Stimulated activated CD8-positive, alpha-beta memory T cell treated with anti-CD3 and anti-CD28 coated beads, Interleukin-12 subunit alpha, Interleukin-12 subunit beta, amount 100 ng/mL, for 4 hours (primary cell): ENCODE results near the gene PTPRCAP.

Experiments
- DNase-seq: peaks from one replicate; pipeline ENCODE4 v3.0.0-alpha.2; 2020; ENCODE audit warnings: low read depth

PTPRCAP gene

GRCh38 chr11:67396259-67396581 is 41.3 kb downstream of the PTPRCAP start:
- no peak for DNase-seq

- DNase-seq: no peak
Measured at GRCh38 chr11:67395555-67396258, 41.8 kb downstream of the PTPRCAP start.

DNA sequence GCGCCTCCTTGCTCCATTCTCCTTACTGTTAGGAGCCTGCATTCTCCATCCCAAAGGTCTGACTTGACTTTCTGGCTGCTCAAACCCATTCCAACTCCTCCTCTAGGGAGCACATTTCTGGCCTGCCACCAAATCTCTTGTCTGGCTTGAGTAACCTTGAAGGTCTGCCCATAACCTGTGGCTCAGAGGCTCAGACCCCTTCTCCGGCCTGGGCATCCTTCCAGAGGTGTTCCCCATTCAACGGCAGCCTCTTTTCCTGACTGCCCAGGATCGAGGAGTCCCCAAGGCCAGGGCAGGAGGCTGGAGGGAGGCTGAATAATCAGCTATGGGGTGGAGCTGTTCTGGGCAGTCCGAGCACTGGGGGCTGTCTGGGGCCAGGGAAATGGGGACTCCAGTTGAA is 43.5 kb downstream of the PTPRCAP start:
- no peak for DNase-seq

GRCh38 chr11:67393437-67393836 is 44.0 kb downstream of the PTPRCAP start:
- DNase-seq: no peak

DNA sequence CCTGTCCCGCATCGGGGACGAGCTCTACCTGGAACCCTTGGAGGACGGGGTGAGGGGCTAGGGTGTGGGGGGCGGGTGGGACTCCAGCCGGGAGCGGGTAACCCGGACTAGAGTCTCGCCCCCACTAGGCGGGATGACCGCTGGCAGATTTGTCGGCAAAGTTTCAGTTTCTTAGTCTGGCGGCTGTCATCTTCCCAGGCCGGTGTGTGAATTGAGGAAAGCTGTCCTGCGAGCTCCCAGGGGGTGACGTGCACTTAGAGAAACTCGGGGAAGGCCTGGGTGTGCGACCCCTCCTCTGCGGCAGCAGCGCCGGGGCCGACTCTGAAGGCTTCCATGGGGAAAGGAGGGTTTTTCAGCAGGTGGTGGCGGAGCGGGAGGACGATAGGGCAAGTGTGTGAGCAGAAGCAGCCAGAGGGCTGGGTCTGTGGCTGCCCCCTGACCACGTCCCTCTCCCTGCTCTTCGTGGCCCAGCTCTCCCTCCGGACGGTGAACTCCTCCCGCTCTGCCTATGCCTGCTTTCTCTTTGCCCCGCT is 45.2 kb downstream of the PTPRCAP start:
- DNase-seq: no peak

GRCh38 chr11:67391304-67392182 is 45.9 kb downstream of the PTPRCAP start, which contains the start of gene RAD9A:
TSS of gene RAD9A (plus strand) at chr11:67391986. CDS start at chr11:67392045, 59 bp downstream.
- peak; percentile 89 for DNase-seq

- no peak for DNase-seq
Measured at GRCh38 chr11:67390947-67391303, 46.6 kb downstream of the PTPRCAP start.

GRCh38 chr11:67389477-67389876 is 48.0 kb downstream of the PTPRCAP start:
- DNase-seq: no peak

- no peak for DNase-seq
Measured at GRCh38 chr11:67387518-67387917, 50.0 kb downstream of the PTPRCAP start.

DNA sequence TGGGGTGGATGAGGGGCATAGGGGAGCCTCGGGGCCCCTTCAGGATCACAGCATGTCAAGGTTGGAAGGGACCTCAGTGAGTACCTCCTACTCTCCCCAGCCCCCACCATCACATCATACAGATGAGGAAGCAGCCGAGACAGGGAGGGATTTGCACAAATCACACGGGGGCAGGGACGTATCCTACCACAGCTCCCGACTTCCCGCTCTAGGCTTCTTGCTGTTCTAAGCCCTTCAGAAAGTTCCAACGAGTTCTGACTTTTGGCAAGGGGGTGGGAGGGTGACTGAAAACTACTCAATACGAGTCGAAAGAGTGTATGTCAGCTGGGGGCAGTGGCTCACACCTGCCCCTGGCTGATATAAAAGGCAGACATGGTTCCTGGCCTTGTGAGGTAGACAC is 50.4 kb downstream of the PTPRCAP start:
- DNase-seq: no peak
